Measurements from ENCODE around the gene CNTNAP5. TPM values are rescaled to one million over a fixed set of nuclear protein-coding genes. Genes with fewer than 3 reads are reported as not detected.

CNTNAP5 gene
- total RNA-seq, 1 experiment from 2014 or later = not detected

DNA sequence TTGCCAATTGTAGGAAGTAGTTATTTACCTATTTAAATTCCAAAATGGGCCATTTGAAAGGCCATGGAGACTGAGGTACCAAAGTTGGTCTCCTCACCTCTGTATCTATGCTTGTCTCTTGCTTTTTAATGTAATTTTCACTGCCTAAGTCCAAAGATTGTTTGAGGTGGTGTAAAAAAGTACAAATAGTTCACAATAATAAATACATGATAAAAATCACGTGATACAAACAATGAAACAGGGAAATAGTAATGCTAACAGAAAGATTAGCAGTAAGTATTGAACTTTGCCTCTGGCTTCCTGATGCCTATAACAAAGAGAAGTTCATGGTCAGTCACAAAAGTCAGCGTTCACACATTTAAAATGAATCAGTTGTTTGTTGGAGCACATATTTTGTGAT, 67.6 kb downstream of the CNTNAP5 start:
- no TSS peak for BruUV-seq (replicated peaks)
- no peaks in the 10 kb centered on the region for H3K36me3 ChIP-seq (ENCODE audit: control insufficient read depth, insufficient read depth, low read length)
- in situ Hi-C loops (cut with HindIII; ENCODE audit: low pct_unique_long_range_greater_than_20kb, low sequenced_read_pairs) (no loop called here), intact Hi-C loops (cut with micrococcal nuclease; ENCODE audit: unreplicated experiment) (no loop called here)
- no peak overlapping the region for H3K27ac ChIP-seq (ENCODE audit: low read length)
- ChIA-PET POLR2A (no interaction called here), CTCF (no interaction called here)
- DNase-seq (ENCODE audit: low read depth, low spot score) (no peak), ATAC-seq (no peak)
- no peaks in the 10 kb centered on the region for H3K4me1 ChIP-seq (ENCODE audit: control insufficient read depth, insufficient read depth, low read length)
- no peak overlapping the region for H3K4me3 ChIP-seq (ENCODE audit: low read depth in 2 of 2, low read length in 2 of 2)
- no peaks in the 10 kb centered on the region for H3K9me3 ChIP-seq (ENCODE audit: control insufficient read depth, insufficient read depth, low read depth, low read length)
- no peaks in the 10 kb centered on the region for H3K27me3 ChIP-seq (ENCODE audit: control insufficient read depth, insufficient read depth, low read length)
- TF ChIP-seq SIN3A (IDR thresholded peaks at IDR 0.05; ENCODE audit: borderline replicate concordance, insufficient read depth, low read depth, low read length) (no peak), TCF7L2 (IDR thresholded peaks at IDR 0.05; ENCODE audit: low read depth, low read length) (no peak), POLR2AphosphoS5 (IDR thresholded peaks at IDR 0.05; ENCODE audit: low read depth, low read length) (no peak)
- TF ChIP-seq, protein P1, sequence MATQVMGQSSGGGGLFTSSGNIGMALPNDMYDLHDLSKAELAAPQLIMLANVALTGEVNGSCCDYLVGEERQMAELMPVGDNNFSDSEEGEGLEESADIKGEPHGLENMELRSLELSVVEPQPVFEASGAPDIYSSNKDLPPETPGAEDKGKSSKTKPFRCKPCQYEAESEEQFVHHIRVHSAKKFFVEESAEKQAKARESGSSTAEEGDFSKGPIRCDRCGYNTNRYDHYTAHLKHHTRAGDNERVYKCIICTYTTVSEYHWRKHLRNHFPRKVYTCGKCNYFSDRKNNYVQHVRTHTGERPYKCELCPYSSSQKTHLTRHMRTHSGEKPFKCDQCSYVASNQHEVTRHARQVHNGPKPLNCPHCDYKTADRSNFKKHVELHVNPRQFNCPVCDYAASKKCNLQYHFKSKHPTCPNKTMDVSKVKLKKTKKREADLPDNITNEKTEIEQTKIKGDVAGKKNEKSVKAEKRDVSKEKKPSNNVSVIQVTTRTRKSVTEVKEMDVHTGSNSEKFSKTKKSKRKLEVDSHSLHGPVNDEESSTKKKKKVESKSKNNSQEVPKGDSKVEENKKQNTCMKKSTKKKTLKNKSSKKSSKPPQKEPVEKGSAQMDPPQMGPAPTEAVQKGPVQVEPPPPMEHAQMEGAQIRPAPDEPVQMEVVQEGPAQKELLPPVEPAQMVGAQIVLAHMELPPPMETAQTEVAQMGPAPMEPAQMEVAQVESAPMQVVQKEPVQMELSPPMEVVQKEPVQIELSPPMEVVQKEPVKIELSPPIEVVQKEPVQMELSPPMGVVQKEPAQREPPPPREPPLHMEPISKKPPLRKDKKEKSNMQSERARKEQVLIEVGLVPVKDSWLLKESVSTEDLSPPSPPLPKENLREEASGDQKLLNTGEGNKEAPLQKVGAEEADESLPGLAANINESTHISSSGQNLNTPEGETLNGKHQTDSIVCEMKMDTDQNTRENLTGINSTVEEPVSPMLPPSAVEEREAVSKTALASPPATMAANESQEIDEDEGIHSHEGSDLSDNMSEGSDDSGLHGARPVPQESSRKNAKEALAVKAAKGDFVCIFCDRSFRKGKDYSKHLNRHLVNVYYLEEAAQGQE (IDR thresholded peaks at IDR 0.05; ENCODE audit: insufficient read depth in 1 of 2, low read depth in 2 of 2, low read length in 1 of 2) = no peak
- TF ChIP-seq, protein P2, sequence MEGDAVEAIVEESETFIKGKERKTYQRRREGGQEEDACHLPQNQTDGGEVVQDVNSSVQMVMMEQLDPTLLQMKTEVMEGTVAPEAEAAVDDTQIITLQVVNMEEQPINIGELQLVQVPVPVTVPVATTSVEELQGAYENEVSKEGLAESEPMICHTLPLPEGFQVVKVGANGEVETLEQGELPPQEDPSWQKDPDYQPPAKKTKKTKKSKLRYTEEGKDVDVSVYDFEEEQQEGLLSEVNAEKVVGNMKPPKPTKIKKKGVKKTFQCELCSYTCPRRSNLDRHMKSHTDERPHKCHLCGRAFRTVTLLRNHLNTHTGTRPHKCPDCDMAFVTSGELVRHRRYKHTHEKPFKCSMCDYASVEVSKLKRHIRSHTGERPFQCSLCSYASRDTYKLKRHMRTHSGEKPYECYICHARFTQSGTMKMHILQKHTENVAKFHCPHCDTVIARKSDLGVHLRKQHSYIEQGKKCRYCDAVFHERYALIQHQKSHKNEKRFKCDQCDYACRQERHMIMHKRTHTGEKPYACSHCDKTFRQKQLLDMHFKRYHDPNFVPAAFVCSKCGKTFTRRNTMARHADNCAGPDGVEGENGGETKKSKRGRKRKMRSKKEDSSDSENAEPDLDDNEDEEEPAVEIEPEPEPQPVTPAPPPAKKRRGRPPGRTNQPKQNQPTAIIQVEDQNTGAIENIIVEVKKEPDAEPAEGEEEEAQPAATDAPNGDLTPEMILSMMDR (IDR thresholded peaks at IDR 0.05) = no peak

DNA sequence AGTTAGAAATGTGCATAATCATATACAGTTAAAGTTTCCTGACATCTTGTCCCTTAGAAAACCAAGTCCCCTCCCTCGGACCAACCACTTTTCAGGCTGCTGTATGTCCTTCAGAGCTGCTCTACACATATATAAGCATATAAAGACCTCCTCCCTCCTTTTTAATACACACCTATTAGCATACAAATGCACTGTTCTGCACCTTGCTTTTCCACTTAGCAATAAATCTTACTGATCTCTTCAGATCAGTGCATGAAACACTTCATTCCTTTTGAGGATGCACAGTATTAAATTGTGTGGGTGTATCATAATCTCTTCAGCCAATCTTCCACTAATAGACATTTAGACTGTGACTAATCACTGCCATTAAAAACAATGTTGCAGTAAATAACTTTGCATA, 79.8 kb downstream of the CNTNAP5 start:
- CTCF ChIA-PET = no interaction called here
- no peaks in the 10 kb centered on the region; the same call in 1 of the 2 replicates for H3K36me3 ChIP-seq (ENCODE audit: control insufficient read depth, insufficient read depth, low read length)
- TF ChIP-seq, protein P1 (IDR thresholded peaks at IDR 0.05; ENCODE audit: insufficient read depth in 1 of 2, low read depth in 2 of 2, low read length in 1 of 2) = no peak
- no peak for TF ChIP-seq SIN3A (IDR thresholded peaks at IDR 0.05; ENCODE audit: borderline replicate concordance, insufficient read depth, low read depth, low read length)
- no peak for TF ChIP-seq TCF7L2 (IDR thresholded peaks at IDR 0.05; ENCODE audit: low read depth, low read length)
- TF ChIP-seq, protein P2 (IDR thresholded peaks at IDR 0.05) = no peak
- no peak for TF ChIP-seq POLR2AphosphoS5 (IDR thresholded peaks at IDR 0.05; ENCODE audit: low read depth, low read length)
- no peak overlapping the region for H3K4me3 ChIP-seq (ENCODE audit: low read depth in 2 of 2, low read length in 2 of 2)
- no peak for ATAC-seq
- no peak overlapping the region for H3K27ac ChIP-seq (ENCODE audit: low read length)
- H3K4me1 ChIP-seq (ENCODE audit: control insufficient read depth, insufficient read depth, low read length) = no peaks in the 10 kb centered on the region
- no peaks in the 10 kb centered on the region for H3K9me3 ChIP-seq (ENCODE audit: control insufficient read depth, insufficient read depth, low read depth, low read length)
- BruUV-seq (replicated peaks) = no TSS peak
- POLR2A ChIA-PET = no interaction called here
- no peaks in the 10 kb centered on the region for H3K27me3 ChIP-seq (ENCODE audit: control insufficient read depth, insufficient read depth, low read length)
- intact Hi-C loops (cut with micrococcal nuclease; ENCODE audit: unreplicated experiment) (no loop called here), in situ Hi-C loops (cut with HindIII; ENCODE audit: low pct_unique_long_range_greater_than_20kb, low sequenced_read_pairs) (no loop called here)
- no peak for DNase-seq (ENCODE audit: low read depth, low spot score)
